Muscle layer of duodenum (tissue), 2 donors: ENCODE measurements around the gene KLHL40.

Experiments
- H3K27ac ChIP-seq: one replicate; pipeline ENCODE4 v1.7.0; 2013; ENCODE audit warnings: mild to moderate bottlenecking, low read length
- H3K27me3 ChIP-seq: one replicate; pipeline ENCODE4 v1.7.0; 2013; ENCODE audit warnings: low read depth, mild to moderate bottlenecking, control low read depth, low read length
- H3K36me3 ChIP-seq, 2 donors: one replicate each; pipeline ENCODE4 v1.7.0; 2013; ENCODE audit warnings: low read length in 2 of 2, control low read depth in 1 of 2, mild to moderate bottlenecking in 1 of 2; ENCODE audit not compliant: insufficient read depth in 2 of 2, control insufficient read depth in 1 of 2
- H3K4me1 ChIP-seq, 2 donors: one replicate each; pipeline ENCODE4 v1.7.0; 2013; ENCODE audit warnings: low read length in 2 of 2, mild to moderate bottlenecking in 2 of 2, control low read depth in 1 of 2, moderate library complexity in 1 of 2; ENCODE audit not compliant: insufficient read depth in 2 of 2, control insufficient read depth in 1 of 2
- H3K4me3 ChIP-seq, 2 donors: one replicate each; pipeline ENCODE4 v1.7.0; 2013; ENCODE audit warnings: low read length in 2 of 2, low read depth in 1 of 2, mild to moderate bottlenecking in 1 of 2
- H3K9me3 ChIP-seq, 2 donors: one replicate each; pipeline ENCODE4 v1.7.0; 2013; ENCODE audit warnings: low read length in 2 of 2, control low read depth in 1 of 2, mild to moderate bottlenecking in 1 of 2; ENCODE audit not compliant: control insufficient read depth in 1 of 2
- donor health status: healthy.

Gene KLHL40

GRCh38 chr3:42694366-42694765 is 9.0 kb downstream of the KLHL40 start:
- Histone ChIP-seq H3K27me3 (peaks cover 4% of the 10 kb centered on the region), H3K36me3 (no peaks in the 10 kb centered on the region), H3K4me3 (no peak overlapping the region), H3K4me1 (no peaks in the 10 kb centered on the region), H3K9me3 (no peaks in the 10 kb centered on the region), H3K27ac (no peak overlapping the region)

GRCh38 chr3:42696356-42697288 is 11.3 kb downstream of the KLHL40 start:
- no peak overlapping the region for H3K27ac ChIP-seq
- no peaks in the 10 kb centered on the region for H3K36me3 ChIP-seq
- no peaks in the 10 kb centered on the region for H3K27me3 ChIP-seq
- no peak overlapping the region for H3K4me3 ChIP-seq
- no peaks in the 10 kb centered on the region for H3K4me1 ChIP-seq
- H3K9me3 ChIP-seq = no peaks in the 10 kb centered on the region

DNA sequence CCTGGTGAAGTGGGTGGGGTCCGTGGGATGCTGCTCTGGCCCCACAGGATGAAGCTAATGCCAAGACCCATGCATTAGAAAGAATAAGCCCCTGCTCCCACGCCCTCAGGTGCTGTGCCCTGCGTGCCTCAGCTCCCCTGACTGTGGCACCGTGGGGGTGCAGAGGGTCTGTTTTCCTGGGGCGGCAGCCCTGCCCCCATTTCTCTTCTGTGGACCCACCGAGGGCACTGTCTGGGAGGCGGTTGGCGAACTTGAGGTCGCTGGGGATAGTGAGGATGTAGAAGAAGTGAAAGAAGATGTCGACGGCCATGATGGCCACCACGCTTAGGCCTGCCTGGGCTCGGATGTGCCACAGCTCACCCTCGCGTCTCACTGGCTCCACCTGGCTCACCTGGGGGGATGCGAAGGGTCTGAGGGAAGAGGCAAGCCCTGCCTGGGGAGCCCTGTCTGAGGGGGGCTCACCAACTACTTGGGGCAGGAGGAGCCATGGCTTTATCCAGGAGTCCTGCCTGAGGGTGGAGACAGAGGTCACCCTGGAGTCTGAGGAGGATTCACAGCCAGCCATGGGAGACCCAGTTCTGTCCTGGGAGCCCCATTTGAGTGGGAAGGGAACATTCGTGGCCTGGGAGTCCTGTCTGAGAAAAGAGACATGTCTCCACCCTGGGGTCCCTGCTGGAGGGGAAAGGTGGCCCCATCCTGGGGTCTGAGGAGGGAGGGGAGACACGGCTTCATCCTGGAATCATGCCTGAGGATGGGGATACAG is 12.1 kb downstream of the KLHL40 start:
- Histone ChIP-seq H3K36me3 (no peaks in the 10 kb centered on the region), H3K27ac (no peak overlapping the region), H3K4me3 (no peak overlapping the region), H3K27me3 (no peaks in the 10 kb centered on the region), H3K4me1 (no peaks in the 10 kb centered on the region), H3K9me3 (no peaks in the 10 kb centered on the region)

DNA sequence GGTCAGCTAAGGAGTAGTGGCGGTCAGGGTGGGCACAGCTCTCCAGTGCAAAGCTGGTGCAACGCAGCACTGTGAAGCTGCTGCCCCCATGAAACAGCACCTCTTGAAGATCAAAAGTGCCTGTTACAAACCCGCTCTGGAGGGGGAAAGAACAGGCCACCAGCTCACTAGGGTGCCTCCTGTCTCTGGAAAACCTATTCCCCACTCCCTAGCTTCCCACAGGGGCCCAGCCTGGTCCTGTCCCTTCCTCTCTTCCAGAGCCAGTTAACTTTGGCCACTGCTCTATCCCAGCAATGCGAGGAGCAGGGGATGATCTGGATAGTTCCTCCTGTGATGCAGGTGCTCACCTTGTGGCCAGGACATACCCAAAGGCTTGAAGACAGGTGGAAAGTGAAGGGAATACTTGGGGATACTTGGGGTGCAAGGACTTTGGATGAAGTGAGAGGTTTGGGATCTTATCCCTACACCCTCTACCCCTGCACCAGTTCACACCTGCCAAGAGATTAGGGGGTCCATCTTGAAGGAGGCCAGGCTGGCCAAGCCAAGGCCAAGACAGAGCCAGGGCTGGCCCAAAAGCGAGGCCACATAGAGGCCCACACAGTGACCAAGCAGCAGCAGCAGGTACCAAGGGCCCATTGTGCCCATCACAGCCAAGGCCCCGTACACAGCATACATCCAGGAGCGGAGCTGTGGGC is 13.0 kb downstream of the KLHL40 start:
- H3K27me3 ChIP-seq = no peaks in the 10 kb centered on the region
- no peaks in the 10 kb centered on the region for H3K36me3 ChIP-seq
- H3K9me3 ChIP-seq = no peaks in the 10 kb centered on the region
- no peaks in the 10 kb centered on the region for H3K4me1 ChIP-seq
- H3K27ac ChIP-seq = no peak overlapping the region
- no peak overlapping the region for H3K4me3 ChIP-seq

DNA sequence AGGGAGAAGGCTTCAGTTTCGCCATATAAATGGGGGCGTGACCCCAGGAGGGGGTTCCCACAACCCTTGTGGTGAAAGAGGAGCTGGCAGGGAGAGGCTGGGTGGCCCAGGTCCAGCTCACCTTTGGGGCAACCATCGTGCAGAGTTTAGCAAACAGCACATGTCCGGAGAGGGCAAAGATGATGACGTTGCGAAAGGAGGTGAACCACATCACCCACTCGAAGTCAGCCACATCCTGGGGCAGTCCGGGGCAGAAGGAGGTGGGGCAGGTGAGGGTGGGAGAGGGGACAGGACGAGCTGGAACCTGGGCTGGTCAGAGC is 13.5 kb downstream of the KLHL40 start:
- H3K4me3 ChIP-seq = no peak overlapping the region
- no peak overlapping the region for H3K27ac ChIP-seq

DNA sequence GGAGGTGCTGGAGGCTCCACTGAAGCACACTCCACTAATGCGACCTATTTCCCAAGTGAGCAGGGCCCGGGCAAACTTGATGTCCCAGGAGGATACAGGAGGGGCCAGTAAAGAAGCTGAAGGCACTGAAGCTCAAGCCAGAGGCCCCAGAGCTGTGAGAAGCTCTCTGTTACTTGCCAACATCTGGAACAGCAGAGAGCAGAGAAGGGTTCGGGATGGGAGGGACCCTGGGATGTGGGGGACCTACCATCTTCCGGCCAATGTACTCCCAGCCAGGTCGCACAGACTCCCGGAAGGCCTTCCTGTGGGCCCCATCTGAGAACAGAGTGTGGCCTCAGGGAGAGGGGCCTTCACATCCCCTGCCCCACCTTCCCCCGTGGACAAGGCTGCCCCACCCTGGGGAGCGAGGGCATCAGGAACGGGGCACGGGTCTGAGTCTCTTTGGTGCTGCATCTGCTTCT is 14.2 kb downstream of the KLHL40 start:
- Histone ChIP-seq H3K27ac (no peak overlapping the region), H3K27me3 (no peaks in the 10 kb centered on the region), H3K9me3 (no peaks in the 10 kb centered on the region), H3K4me1 (no peaks in the 10 kb centered on the region), H3K36me3 (no peaks in the 10 kb centered on the region), H3K4me3 (no peak overlapping the region)

More for the DNA sequence above, 13.5 kb downstream of the KLHL40 start:
- Histone ChIP-seq H3K4me1 (no peaks in the 10 kb centered on the region), H3K27me3 (no peaks in the 10 kb centered on the region), H3K36me3 (no peaks in the 10 kb centered on the region), H3K9me3 (no peaks in the 10 kb centered on the region)

- H3K27ac ChIP-seq = no peak overlapping the region
- no peaks in the 10 kb centered on the region for H3K27me3 ChIP-seq
- H3K4me1 ChIP-seq = no peaks in the 10 kb centered on the region
- no peak overlapping the region for H3K4me3 ChIP-seq
- no peaks in the 10 kb centered on the region for H3K36me3 ChIP-seq
- H3K9me3 ChIP-seq = no peaks in the 10 kb centered on the region
These were observed 15.3 kb downstream of the KLHL40 start for GRCh38 chr3:42700366-42701288.

DNA sequence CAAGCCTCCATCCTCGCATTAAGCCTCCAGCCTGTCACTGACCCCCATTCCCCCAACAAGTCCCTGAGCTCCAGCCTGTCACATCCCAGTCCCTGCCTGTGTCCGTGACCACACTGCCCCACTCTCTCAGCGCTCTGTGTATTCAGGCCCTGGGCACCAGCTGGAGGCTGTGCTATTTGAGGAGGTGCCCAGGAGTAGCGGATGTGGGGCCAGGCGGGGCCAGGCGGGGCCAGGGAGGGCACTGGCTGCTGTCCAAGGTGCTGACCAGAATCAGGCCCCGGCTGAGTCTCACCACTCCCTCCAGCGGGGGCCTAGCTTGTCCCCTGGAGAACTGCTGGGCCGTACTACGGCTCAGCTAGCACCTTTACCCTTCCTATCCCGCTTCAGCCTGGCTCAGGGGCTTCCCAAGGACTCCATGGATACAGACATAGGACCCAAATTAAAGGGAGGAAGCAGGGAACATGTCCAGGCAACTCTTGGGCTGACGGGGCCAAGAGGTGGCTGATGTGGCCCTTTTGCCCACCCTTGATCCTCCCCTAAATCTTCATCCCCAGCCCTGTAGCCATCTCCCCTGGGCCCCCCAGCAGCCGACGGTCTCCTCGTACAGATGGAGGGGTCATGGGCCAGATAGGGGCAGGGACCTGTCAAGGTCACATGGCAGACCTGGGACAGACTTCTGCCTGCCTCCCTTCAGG is 16.2 kb downstream of the KLHL40 start:
- Histone ChIP-seq H3K9me3 (no peaks in the 10 kb centered on the region), H3K4me1 (no peaks in the 10 kb centered on the region), H3K4me3 (no peak overlapping the region), H3K27ac (no peak overlapping the region), H3K36me3 (no peaks in the 10 kb centered on the region), H3K27me3 (no peaks in the 10 kb centered on the region)

GRCh38 chr3:42702066-42702951 is 17.0 kb downstream of the KLHL40 start, which contains the start of gene HHATL:
HHATL (minus strand) TSS chr3:42702798; CDS start chr3:42700826, 1,972 bp downstream.
- no peak within 1 kb of the TSS for H3K27ac ChIP-seq
- H3K27me3 ChIP-seq = no peaks in the 10 kb centered on the region
- H3K4me3 ChIP-seq = no peak within 1 kb of the TSS
- H3K36me3 ChIP-seq = no peaks in the 10 kb centered on the region
- no peaks in the 10 kb centered on the region for H3K9me3 ChIP-seq
- H3K4me1 ChIP-seq = no peaks in the 10 kb centered on the region
